Right lobe of liver (tissue), 4 donors: ENCODE results near the gene EDC4.
"Not testable (repeated sequence)": the region's sequence is repeated elsewhere in the genome, so short reads cannot be mapped to it uniquely, and the experiment has no call there.

Experiments
- CTCF ChIP-seq, 4 donors: fragments of 200-600 bp in 3 of 4; fragments of 450-650 bp in 1 of 4; IDR thresholded peaks; one replicate each; pipeline versions ENCODE4 v1.5.1 to v1.8.0; 2016 to 2022; ENCODE audit warnings: antibody characterized with exemption in 4 of 4, mild to moderate bottlenecking in 2 of 4
- POLR2A ChIP-seq: fragments of 450-650 bp; IDR thresholded peaks from one replicate; pipeline ENCODE4 v1.6.1; 2017; ENCODE audit warnings: antibody characterized with exemption, mild to moderate bottlenecking
- donor health status: DM: no; HTN: no; CAD: no.
- donor health status: DM: no; HTN: no; CAD: no.
- donor health status: DM: no; HTN: yes; CAD: no.

- not testable (repeated sequence) for TF ChIP-seq CTCF (IDR thresholded peaks at IDR 0.05); POLR2A
These were observed 8.8 kb upstream of the EDC4 start for GRCh38 chr16:67864044-67864443.
